ENCODE data around the gene GRM4.

DNA sequence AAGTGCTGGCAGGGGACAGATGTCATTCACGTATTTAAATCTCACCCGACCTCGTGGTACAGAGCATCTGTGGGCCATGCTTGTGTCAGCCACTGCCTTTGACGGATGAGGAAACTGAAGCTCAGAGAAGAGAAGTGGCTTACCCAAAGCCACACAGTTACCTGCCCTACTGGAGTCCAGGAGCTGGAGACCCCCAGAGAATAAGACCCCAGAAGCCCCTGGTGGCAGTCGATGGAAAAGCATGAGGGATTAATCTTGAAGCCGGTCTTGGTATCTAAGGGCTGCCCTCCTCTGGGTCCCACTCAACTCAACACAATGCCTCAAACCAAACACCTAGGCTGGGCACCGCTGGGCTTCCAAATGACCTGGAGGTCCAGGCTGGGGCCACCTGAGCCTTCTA is 83.1 kb downstream of the GRM4 start:
- TF ChIP-seq, protein P1, sequence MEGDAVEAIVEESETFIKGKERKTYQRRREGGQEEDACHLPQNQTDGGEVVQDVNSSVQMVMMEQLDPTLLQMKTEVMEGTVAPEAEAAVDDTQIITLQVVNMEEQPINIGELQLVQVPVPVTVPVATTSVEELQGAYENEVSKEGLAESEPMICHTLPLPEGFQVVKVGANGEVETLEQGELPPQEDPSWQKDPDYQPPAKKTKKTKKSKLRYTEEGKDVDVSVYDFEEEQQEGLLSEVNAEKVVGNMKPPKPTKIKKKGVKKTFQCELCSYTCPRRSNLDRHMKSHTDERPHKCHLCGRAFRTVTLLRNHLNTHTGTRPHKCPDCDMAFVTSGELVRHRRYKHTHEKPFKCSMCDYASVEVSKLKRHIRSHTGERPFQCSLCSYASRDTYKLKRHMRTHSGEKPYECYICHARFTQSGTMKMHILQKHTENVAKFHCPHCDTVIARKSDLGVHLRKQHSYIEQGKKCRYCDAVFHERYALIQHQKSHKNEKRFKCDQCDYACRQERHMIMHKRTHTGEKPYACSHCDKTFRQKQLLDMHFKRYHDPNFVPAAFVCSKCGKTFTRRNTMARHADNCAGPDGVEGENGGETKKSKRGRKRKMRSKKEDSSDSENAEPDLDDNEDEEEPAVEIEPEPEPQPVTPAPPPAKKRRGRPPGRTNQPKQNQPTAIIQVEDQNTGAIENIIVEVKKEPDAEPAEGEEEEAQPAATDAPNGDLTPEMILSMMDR (IDR thresholded peaks at IDR 0.05), result no peak
- no peak for TF ChIP-seq POLR2A (IDR thresholded peaks at IDR 0.05)
